HepG2 (cell line): ENCODE results near the gene MRS2. TPM values are rescaled to one million over a fixed set of nuclear protein-coding genes. Genes with fewer than 3 reads are reported as not detected.

Experiments used
- ATAC-seq: fragments of 200-7000 bp; cut with Tn5 transposase; 3 replicates; pipeline ENCODE4 v1.9.1; 2020; ENCODE audit warnings: mild to moderate bottlenecking, moderate library complexity
- BruUV-seq: library from RNA; stranded (reverse); fragments of 400-500 nt; replicated peaks from 2 replicates; lab custom pipeline; 2021; lab: Mats Ljungman, UMichigan
- CTCF ChIA-PET: fragments of 300-600 bp; formaldehyde crosslinking; extraction: SDS; loops from one replicate; lab custom pipeline; 2021; ENCODE audit warnings: low total read pairs, inconsistent platforms, low intra/inter-chr PET ratio; lab: Yijun Ruan, JAX
- POLR2A ChIA-PET: fragments of 350-600 bp; sonication (Branson Sonifier 250); formaldehyde crosslinking; loops from one replicate; lab custom pipeline; 2020; ENCODE audit warnings: antibody characterized with exemption, inconsistent platforms; lab: Yijun Ruan, JAX
- DNase-seq: peaks from one replicate; pipeline ENCODE4 v3.0.0-alpha.2; 2015; ENCODE audit warnings: low spot score
- FAIRE-seq: peaks from 3 replicates; lab custom pipeline; 2011; peaks lifted over from hg19 to GRCh38; lab: Jason Lieb, UNC
- H2AFZ ChIP-seq: one replicate; pipeline ENCODE4 v1.6.1; 2011; ENCODE audit warnings: low read length, inconsistent platforms
- H3K27ac ChIP-seq: fragments of 300-600 bp; 3 replicates; pipeline ENCODE4 v1.8.0; 2011; ENCODE audit warnings: mixed run types, mild to moderate bottlenecking, mixed read lengths, low read length, inconsistent platforms; ENCODE audit not compliant: insufficient read depth; ENCODE audit errors: extremely low read length
- H3K27me3 ChIP-seq, 2 experiments: fragments of 200-600 bp in 1 of 2; 2 replicates in 1 of 2; 3 replicates in 1 of 2; pipeline versions ENCODE4 v1.6.0 to v1.8.0; 2011; ENCODE audit warnings: low read length in 2 of 2, mild to moderate bottlenecking in 2 of 2, moderate library complexity in 2 of 2, inconsistent platforms in 1 of 2; ENCODE audit not compliant: insufficient read depth in 2 of 2, control insufficient read depth in 1 of 2
- H3K36me3 ChIP-seq, 2 experiments: fragments of 200-600 bp in 1 of 2; replicated peaks in 1 of 2; 2 replicates in 1 of 2; 3 replicates in 1 of 2; pipeline versions ENCODE4 v1.5.1 to v1.8.0; 2011; ENCODE audit warnings: low read length in 2 of 2, inconsistent platforms in 1 of 2; ENCODE audit not compliant: insufficient read depth in 2 of 2, control insufficient read depth in 1 of 2
- H3K4me1 ChIP-seq: 2 replicates; pipeline ENCODE4 v1.5.1; 2012; ENCODE audit warnings: low read length, inconsistent platforms; ENCODE audit not compliant: insufficient read depth
- H3K4me2 ChIP-seq: 2 replicates; pipeline ENCODE4 v1.6.0; 2011; ENCODE audit warnings: low read depth, low read length, inconsistent platforms
- H3K4me3 ChIP-seq, 3 experiments: fragments of 200-600 bp in 1 of 3; sonication (generic), shearing (Covaris generic) in 1 of 3; replicated peaks in 1 of 3; 2 replicates each; pipeline ENCODE4 v1.5.1; 2011 to 2016; ENCODE audit warnings: low read length in 3 of 3, inconsistent platforms in 2 of 3, low read depth in 2 of 3, mild to moderate bottlenecking in 2 of 3, control low read depth in 1 of 3, mixed read lengths in 1 of 3; ENCODE audit not compliant: insufficient read depth in 1 of 3
- H3K79me2 ChIP-seq: one replicate; pipeline ENCODE4 v1.6.1; 2011; ENCODE audit warnings: low read length, inconsistent platforms; ENCODE audit not compliant: insufficient read depth
- H3K9ac ChIP-seq: 2 replicates; pipeline ENCODE4 v1.6.0; 2011; ENCODE audit warnings: mild to moderate bottlenecking, low read depth, low read length, inconsistent platforms; ENCODE audit not compliant: insufficient read depth
- H3K9me3 ChIP-seq: 2 replicates; pipeline ENCODE4 v1.5.1; 2012; ENCODE audit warnings: mild to moderate bottlenecking, low read length
- H4K20me1 ChIP-seq: 2 replicates; pipeline ENCODE4 v1.6.0; 2011; ENCODE audit warnings: inconsistent platforms, mild to moderate bottlenecking, low read length, moderate library complexity; ENCODE audit not compliant: insufficient read depth
- BRCA1 ChIP-seq: sonication (generic); formaldehyde crosslinking; IDR thresholded peaks from 2 replicates; pipeline ENCODE4 v1.4.0; 2020; ENCODE audit warnings: missing genetic modification reagents
- CERS6 ChIP-seq: sonication (generic); formaldehyde crosslinking; IDR thresholded peaks from 2 replicates; pipeline ENCODE4 v1.5.0; 2020; ENCODE audit warnings: missing genetic modification reagents
- E2F2 ChIP-seq: sonication (generic); formaldehyde crosslinking; IDR thresholded peaks from 2 replicates; pipeline ENCODE4 v1.4.0; 2020; ENCODE audit warnings: missing genetic modification reagents, borderline replicate concordance
- FOXJ3 ChIP-seq: sonication (generic); formaldehyde crosslinking; IDR thresholded peaks from 2 replicates; pipeline ENCODE4 v1.4.0; 2020; ENCODE audit warnings: missing genetic modification reagents, mild to moderate bottlenecking, borderline replicate concordance
- JDP2 ChIP-seq: sonication (generic); formaldehyde crosslinking; IDR thresholded peaks from 2 replicates; pipeline ENCODE4 v1.8.1; 2022; ENCODE audit warnings: missing genetic modification reagents, borderline replicate concordance
- JUND ChIP-seq: sonication (generic); formaldehyde crosslinking; IDR thresholded peaks from 2 replicates; pipeline ENCODE4 v1.8.0; 2022; ENCODE audit warnings: mild to moderate bottlenecking, missing genetic modification reagents
- KAT8 ChIP-seq: IDR thresholded peaks from 2 replicates; pipeline ENCODE4 v1.6.1; 2016; ENCODE audit warnings: missing genetic modification reagents, missing compliant biosample characterization
- NFE2 ChIP-seq: sonication (generic); formaldehyde crosslinking; IDR thresholded peaks from 2 replicates; pipeline ENCODE4 v1.4.0; 2020; ENCODE audit warnings: missing genetic modification reagents
- NFE2L1 ChIP-seq: sonication (generic); formaldehyde crosslinking; IDR thresholded peaks from 2 replicates; pipeline ENCODE4 v1.4.0; 2020; ENCODE audit warnings: missing genetic modification reagents, mild to moderate bottlenecking, borderline replicate concordance
- RFXAP ChIP-seq: sonication (generic); formaldehyde crosslinking; IDR thresholded peaks from 2 replicates; pipeline ENCODE4 v1.4.0; 2020; ENCODE audit warnings: missing genetic modification reagents, borderline replicate concordance
- RNF2 ChIP-seq: fragments of 450-650 bp; conservative IDR thresholded peaks from 2 replicates; pipeline ENCODE4 v1.6.1; 2016; ENCODE audit warnings: low read depth
- SMAD3 ChIP-seq: sonication (generic); formaldehyde crosslinking; IDR thresholded peaks from 2 replicates; pipeline ENCODE4 v1.4.0; 2020; ENCODE audit warnings: missing genetic modification reagents
- SNAI1 ChIP-seq: sonication (generic); formaldehyde crosslinking; IDR thresholded peaks from 2 replicates; pipeline ENCODE4 v1.5.0; 2020; ENCODE audit warnings: mild to moderate bottlenecking, missing genetic modification reagents, borderline replicate concordance
- SRSF1 ChIP-seq: fragments of 200-400 bp; formaldehyde crosslinking; optimal IDR thresholded peaks from 2 replicates; pipeline ENCODE3; 2017; ENCODE audit warnings: mild to moderate bottlenecking, low read depth, low read length, moderate library complexity
- YEATS2 ChIP-seq: sonication (generic); formaldehyde crosslinking; IDR thresholded peaks from 2 replicates; pipeline ENCODE4 v1.4.0; 2020; ENCODE audit warnings: missing genetic modification reagents, borderline replicate concordance
- ZNF224 ChIP-seq: sonication (generic); formaldehyde crosslinking; IDR thresholded peaks from 2 replicates; pipeline ENCODE4 v1.5.0; 2020; ENCODE audit warnings: mild to moderate bottlenecking, missing genetic modification reagents
- ZNF576 ChIP-seq: sonication (generic); formaldehyde crosslinking; IDR thresholded peaks from 2 replicates; pipeline ENCODE4 v1.4.0; 2020; ENCODE audit warnings: mild to moderate bottlenecking, missing genetic modification reagents
- WGBS: methylation state at CpG from one replicate; pipeline ENCODE4 v1.1.6; 2017; ENCODE audit warnings: low lambda C conversion rate; 5-methylcytosine and 5-hydroxymethylcytosine counted together
- in situ Hi-C: cut with HindIII; loops from 2 replicates; pipeline ENCODE4 v1.10.0; 2017; ENCODE audit warnings: low pct_unique_long_range_greater_than_20kb; ENCODE audit not compliant: extremely low pct_ligation_motif_present
- intact Hi-C: fragments of 100-400 bp; cut with micrococcal nuclease; formaldehyde crosslinking; loops from one replicate; pipeline ENCODE4 v1.10.0; 2022; ENCODE audit not compliant: unreplicated experiment
- polyA plus RNA-seq, 8 experiments: library from polyadenylated mRNA; depleted of rRNA in 3 of 8; stranded (reverse) in 7 of 8; unstranded in 1 of 8; fragments of >200 nt; fragmentation: Illumina TruSeq in 4 of 8; extraction: Trizol in 4 of 8; gene quantifications; 2 replicates each; pipeline versions ENCODE4 v1.2.1 to v1.2.3, GENCODE V29; 2011 to 2016; ENCODE audit warnings: low read depth in 4 of 8, missing spikeins in 1 of 8, mixed read lengths in 1 of 8; ENCODE audit not compliant: insufficient read depth in 1 of 8
- total RNA-seq, 5 experiments: library from RNA; depleted of rRNA; stranded (reverse); fragments of >200 nt; fragmentation: Illumina TruSeq; extraction: Trizol; gene quantifications; 2 replicates each; pipeline ENCODE4 v1.2.3, GENCODE V29; 2016; ENCODE audit warnings: low read depth in 1 of 5
- TF ChIP-seq, protein P1 (sequence below): IDR thresholded peaks from 2 replicates; pipeline ENCODE4 v1.6.1; 2012; ENCODE audit warnings: low read depth, low read length, improper control_type of control experiment

Gene MRS2
- total and polyA plus RNA-seq, 2 of the 13 experiments (the other 11 are each of a cell fraction or from before 2014, with no cell fraction given) = 31.1 to 83.8 TPM

DNA sequence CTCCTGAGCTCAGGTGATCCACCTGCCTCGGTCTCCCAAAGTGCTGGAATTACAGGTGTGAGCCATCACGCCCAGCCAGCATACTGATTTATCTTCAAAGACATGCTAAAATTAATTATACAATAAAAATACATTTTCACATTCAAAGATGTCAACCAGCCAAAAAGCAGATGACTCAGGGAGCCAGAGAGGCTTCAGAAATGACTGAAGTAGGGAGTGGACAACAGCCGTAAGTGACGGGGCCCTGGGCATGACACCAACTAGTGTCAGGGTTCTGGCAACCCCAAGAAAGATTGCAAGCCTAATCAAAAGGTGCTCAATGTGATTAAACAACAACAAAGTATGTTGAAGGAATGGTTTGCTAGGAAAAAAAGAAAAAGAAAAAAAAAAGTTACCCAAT lies 58.2 kb downstream of the MRS2 start (continued):
- TF ChIP-seq SRSF1 = no peak
- no peak for TF ChIP-seq ZNF224 (CRISPR knock-in tag)
- TF ChIP-seq ZNF576 (CRISPR knock-in tag) = no peak
- no peak for TF ChIP-seq BRCA1 (CRISPR knock-in tag)
- no peak for TF ChIP-seq NFE2 (CRISPR knock-in tag)
- no peak for TF ChIP-seq FOXJ3 (CRISPR knock-in tag)
- TF ChIP-seq CERS6 (CRISPR knock-in tag) = no peak
- TF ChIP-seq, protein P1, sequence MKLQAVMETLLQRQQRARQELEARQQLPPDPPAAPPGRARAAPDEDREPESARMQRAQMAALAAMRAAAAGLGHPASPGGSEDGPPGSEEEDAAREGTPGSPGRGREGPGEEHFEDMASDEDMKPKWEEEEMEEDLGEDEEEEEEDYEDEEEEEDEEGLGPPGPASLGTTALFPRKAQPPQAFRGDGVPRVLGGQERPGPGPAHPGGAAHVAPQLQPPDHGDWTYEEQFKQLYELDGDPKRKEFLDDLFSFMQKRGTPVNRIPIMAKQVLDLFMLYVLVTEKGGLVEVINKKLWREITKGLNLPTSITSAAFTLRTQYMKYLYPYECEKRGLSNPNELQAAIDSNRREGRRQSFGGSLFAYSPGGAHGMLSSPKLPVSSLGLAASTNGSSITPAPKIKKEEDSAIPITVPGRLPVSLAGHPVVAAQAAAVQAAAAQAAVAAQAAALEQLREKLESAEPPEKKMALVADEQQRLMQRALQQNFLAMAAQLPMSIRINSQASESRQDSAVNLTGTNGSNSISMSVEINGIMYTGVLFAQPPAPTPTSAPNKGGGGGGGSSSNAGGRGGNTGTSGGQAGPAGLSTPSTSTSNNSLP = no peak
- TF ChIP-seq RNF2 = no peak

GRCh38 chr6:24464253-24465038 lies 61.7 kb downstream of the MRS2 start:
- ChIA-PET CTCF (no interaction called here), POLR2A (no interaction called here)
- ATAC-seq (no peak), FAIRE-seq (no peak), DNase-seq (no peak)
- Histone ChIP-seq H3K27me3 (no peaks in the 10 kb centered on the region), H3K4me2 (no peak overlapping the region), H3K9ac (no peak overlapping the region), H3K4me1 (no peaks in the 10 kb centered on the region), H3K79me2 (no peaks in the 10 kb centered on the region), H4K20me1 (no peaks in the 10 kb centered on the region), H3K4me3 (no peak overlapping the region), H3K9me3 (no peaks in the 10 kb centered on the region), H2AFZ (no peak overlapping the region), H3K27ac (no peak overlapping the region), H3K36me3 (no peaks in the 10 kb centered on the region)
- intact Hi-C loops = no loop called here
- WGBS = 89% methylated on average over 11 of the region's 11 CpGs
- in situ Hi-C loops = no loop called here
- no TSS peak for BruUV-seq
- TF ChIP-seq NFE2L1 (CRISPR knock-in tag) = no peak
- TF ChIP-seq JDP2 = no peak
- TF ChIP-seq, protein P1 = no peak
- no peak for TF ChIP-seq RFXAP (CRISPR knock-in tag)
- TF ChIP-seq E2F2 (CRISPR knock-in tag) = no peak
- TF ChIP-seq SNAI1 (CRISPR knock-in tag) = no peak
- no peak for TF ChIP-seq YEATS2 (CRISPR knock-in tag)
- no peak for TF ChIP-seq KAT8 (CRISPR knock-in tag)
- TF ChIP-seq JUND (CRISPR knock-in tag) = no peak
- TF ChIP-seq SMAD3 = no peak
